ENCODE measurements around the gene PPM1L.

Gene PPM1L

DNA sequence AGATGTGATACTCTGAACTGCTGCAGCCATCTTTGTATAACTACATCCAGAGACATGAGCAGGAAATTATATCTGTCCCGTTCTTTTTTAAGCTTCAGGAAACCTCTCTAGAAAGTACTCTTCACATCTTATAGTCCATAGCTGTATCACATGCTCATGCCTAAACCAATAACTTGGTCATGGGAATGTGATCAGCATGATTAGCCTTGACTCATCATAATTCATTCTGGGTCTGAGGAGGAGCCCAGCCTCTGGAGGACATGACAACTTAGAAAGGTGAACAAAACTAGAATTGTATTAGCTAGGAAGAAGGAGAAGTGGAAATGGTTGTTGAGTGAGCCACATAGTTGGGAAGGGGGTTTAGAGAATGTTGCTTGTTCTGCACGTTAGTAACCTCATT is 12.9 kb downstream of the PPM1L start:
- H3K27ac ChIP-seq (ENCODE audit: low read length) = no peak overlapping the region
- no peak for TF ChIP-seq EZH2 (IDR thresholded peaks at IDR 0.05; ENCODE audit: borderline replicate concordance, low read depth, low read length, severe bottlenecking)
- TF ChIP-seq, protein P1, sequence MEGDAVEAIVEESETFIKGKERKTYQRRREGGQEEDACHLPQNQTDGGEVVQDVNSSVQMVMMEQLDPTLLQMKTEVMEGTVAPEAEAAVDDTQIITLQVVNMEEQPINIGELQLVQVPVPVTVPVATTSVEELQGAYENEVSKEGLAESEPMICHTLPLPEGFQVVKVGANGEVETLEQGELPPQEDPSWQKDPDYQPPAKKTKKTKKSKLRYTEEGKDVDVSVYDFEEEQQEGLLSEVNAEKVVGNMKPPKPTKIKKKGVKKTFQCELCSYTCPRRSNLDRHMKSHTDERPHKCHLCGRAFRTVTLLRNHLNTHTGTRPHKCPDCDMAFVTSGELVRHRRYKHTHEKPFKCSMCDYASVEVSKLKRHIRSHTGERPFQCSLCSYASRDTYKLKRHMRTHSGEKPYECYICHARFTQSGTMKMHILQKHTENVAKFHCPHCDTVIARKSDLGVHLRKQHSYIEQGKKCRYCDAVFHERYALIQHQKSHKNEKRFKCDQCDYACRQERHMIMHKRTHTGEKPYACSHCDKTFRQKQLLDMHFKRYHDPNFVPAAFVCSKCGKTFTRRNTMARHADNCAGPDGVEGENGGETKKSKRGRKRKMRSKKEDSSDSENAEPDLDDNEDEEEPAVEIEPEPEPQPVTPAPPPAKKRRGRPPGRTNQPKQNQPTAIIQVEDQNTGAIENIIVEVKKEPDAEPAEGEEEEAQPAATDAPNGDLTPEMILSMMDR (IDR thresholded peaks at IDR 0.05; ENCODE audit: borderline replicate concordance, extremely low read depth, low read length, poor library complexity, severe bottlenecking) = no peak

GRCh38 chr3:160771811-160772459 is 15.9 kb downstream of the PPM1L start:
- Histone ChIP-seq H3K9me3 (ENCODE audit: insufficient read depth, low read length, severe bottlenecking) (no peaks in the 10 kb centered on the region), H4K20me1 (ENCODE audit: insufficient read depth, low read length) (0 out of 2 replicates have a peak, but pooled peaks cover 6% of the 10 kb centered on the region), H3K27ac (ENCODE audit: low read length) (no peak overlapping the region), H3K27me3 (ENCODE audit: insufficient read depth, low read length, poor library complexity) (no peaks in the 10 kb centered on the region), H3K4me3 (ENCODE audit: low read depth in 1 of 2, low read length in 2 of 2) (no peak overlapping the region), H3K9ac (ENCODE audit: low read depth, low read length) (no peak overlapping the region), H3K79me2 (ENCODE audit: insufficient read depth, low read length) (no peaks in the 10 kb centered on the region), H3K36me3 (ENCODE audit: insufficient read depth, low read length) (no peaks in the 10 kb centered on the region), H3K4me1 (ENCODE audit: insufficient read depth, low read length) (peaks cover 6% of the 10 kb centered on the region; the same call in 1 of the 2 replicates), H3K4me2 (ENCODE audit: insufficient read depth, low read length) (no peak overlapping the region), H2AFZ (ENCODE audit: low read depth, low read length) (no peak overlapping the region)
- ATAC-seq (ENCODE audit: insufficient read depth, low read depth) (no peak), DNase-seq (no peak)
- TF ChIP-seq, protein P1 (IDR thresholded peaks at IDR 0.05; ENCODE audit: borderline replicate concordance, extremely low read depth, low read length, poor library complexity, severe bottlenecking) = no peak
- no peak for TF ChIP-seq EZH2 (IDR thresholded peaks at IDR 0.05; ENCODE audit: borderline replicate concordance, low read depth, low read length, severe bottlenecking)

More for the DNA sequence above, 12.9 kb downstream of the PPM1L start:
- Histone ChIP-seq H3K4me3 (ENCODE audit: low read depth in 1 of 2, low read length in 2 of 2) (no peak overlapping the region), H3K36me3 (ENCODE audit: insufficient read depth, low read length) (no peaks in the 10 kb centered on the region), H3K4me1 (ENCODE audit: insufficient read depth, low read length) (peaks cover 6% of the 10 kb centered on the region; the same call in 1 of the 2 replicates), H4K20me1 (ENCODE audit: insufficient read depth, low read length) (0 out of 2 replicates have a peak, but pooled peaks cover 6% of the 10 kb centered on the region), H3K79me2 (ENCODE audit: insufficient read depth, low read length) (0 out of 2 replicates have a peak, but pooled peaks cover 1% of the 10 kb centered on the region), H3K9me3 (ENCODE audit: insufficient read depth, low read length, severe bottlenecking) (no peaks in the 10 kb centered on the region), H3K9ac (ENCODE audit: low read depth, low read length) (no peak overlapping the region), H3K27me3 (ENCODE audit: insufficient read depth, low read length, poor library complexity) (no peaks in the 10 kb centered on the region), H2AFZ (ENCODE audit: low read depth, low read length) (no peak overlapping the region), H3K4me2 (ENCODE audit: insufficient read depth, low read length) (no peak overlapping the region)
- ATAC-seq (ENCODE audit: insufficient read depth, low read depth) (no peak), DNase-seq (no peak)

GRCh38 chr3:160773722-160774121 is 17.7 kb downstream of the PPM1L start:
- no peaks in the 10 kb centered on the region for H3K36me3 ChIP-seq (ENCODE audit: insufficient read depth, low read length)
- no peak overlapping the region; the same call in 1 of the 2 replicates for H3K4me2 ChIP-seq (ENCODE audit: insufficient read depth, low read length)
- H2AFZ ChIP-seq (ENCODE audit: low read depth, low read length) = no peak overlapping the region
- H3K79me2 ChIP-seq (ENCODE audit: insufficient read depth, low read length) = no peaks in the 10 kb centered on the region
- no peak overlapping the region for H3K4me3 ChIP-seq (ENCODE audit: low read depth in 1 of 2, low read length in 2 of 2)
- 0 out of 2 replicates have a peak, but pooled peaks cover 6% of the 10 kb centered on the region for H4K20me1 ChIP-seq (ENCODE audit: insufficient read depth, low read length)
- H3K4me1 ChIP-seq (ENCODE audit: insufficient read depth, low read length) = peaks cover 6% of the 10 kb centered on the region; the same call in 1 of the 2 replicates
- ATAC-seq (ENCODE audit: insufficient read depth, low read depth) = peak; percentile 58
- TF ChIP-seq, protein P1 (IDR thresholded peaks at IDR 0.05; ENCODE audit: borderline replicate concordance, extremely low read depth, low read length, poor library complexity, severe bottlenecking) = no peak
- no peak for TF ChIP-seq EZH2 (IDR thresholded peaks at IDR 0.05; ENCODE audit: borderline replicate concordance, low read depth, low read length, severe bottlenecking)
- H3K27ac ChIP-seq (ENCODE audit: low read length) = no peak overlapping the region
- H3K9me3 ChIP-seq (ENCODE audit: insufficient read depth, low read length, severe bottlenecking) = no peaks in the 10 kb centered on the region
- no peaks in the 10 kb centered on the region for H3K27me3 ChIP-seq (ENCODE audit: insufficient read depth, low read length, poor library complexity)
- DNase-seq = no peak
- H3K9ac ChIP-seq (ENCODE audit: low read depth, low read length) = no peak overlapping the region
